Esophagus mucosa (tissue), 1 donor: Measurements from ENCODE around the gene GRIK5. TPM values are rescaled to one million over a fixed set of nuclear protein-coding genes. Genes with fewer than 3 reads are reported as not detected.

ENCODE experiments used
- ATAC-seq: fragments of 200-7000 bp; cut with Tn5 transposase; one replicate; pipeline ENCODE4 v1.9.1; 2020
- total RNA-seq: library from RNA; stranded (reverse); gene quantifications from one replicate; pipeline ENCODE4 v1.2.4, GENCODE V29; 2023
- donor health status: DM: yes; HTN: yes; CAD: no.

GRIK5 gene
- total RNA-seq, 1 donor from 2014 or later: 0.32 TPM

DNA sequence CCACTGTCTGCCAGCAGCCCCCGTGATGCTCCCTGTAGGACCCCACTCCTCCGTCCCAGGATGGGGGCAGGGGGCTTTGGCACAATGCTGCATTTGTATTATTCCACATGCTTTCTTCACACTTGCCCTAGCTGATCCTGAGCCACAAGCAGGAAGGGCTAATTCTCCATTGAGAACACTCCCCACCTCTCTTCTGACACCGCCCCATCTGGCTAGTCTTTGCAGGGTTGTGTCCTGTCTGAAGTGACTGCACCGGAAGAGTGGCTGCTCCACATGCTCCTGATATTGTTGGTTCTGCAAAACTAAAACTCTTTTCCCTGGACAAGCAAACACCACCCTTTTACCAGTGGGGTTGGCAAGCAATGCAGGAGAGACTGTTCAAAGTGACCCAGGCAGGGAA lies 23.9 kb upstream of the GRIK5 start:
- ATAC-seq: peak; percentile 42

DNA sequence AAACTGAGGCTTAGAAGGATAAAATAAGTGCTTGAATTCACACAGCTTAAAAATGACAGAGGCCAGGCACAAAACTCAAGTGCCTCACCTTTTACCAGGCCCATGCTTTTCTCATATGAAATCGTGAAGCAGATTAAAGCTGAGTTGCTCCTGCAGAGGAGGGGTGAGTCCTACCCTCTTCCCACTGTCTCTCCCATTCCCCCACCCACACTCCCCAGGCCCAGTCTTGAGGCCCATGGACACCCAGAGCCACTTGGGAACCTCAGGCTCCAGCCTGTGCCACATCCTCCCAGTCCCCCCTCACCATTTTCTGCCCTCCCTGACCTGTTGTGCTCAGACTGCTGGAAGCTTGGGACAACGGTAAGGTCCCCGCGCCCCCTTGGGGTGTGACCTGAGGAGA lies 23.5 kb upstream of the GRIK5 start:
- ATAC-seq: no peak

- peak; percentile 44 for ATAC-seq
These were observed 22.3 kb upstream of the GRIK5 start for GRCh38 chr19:42092350-42092749.

DNA sequence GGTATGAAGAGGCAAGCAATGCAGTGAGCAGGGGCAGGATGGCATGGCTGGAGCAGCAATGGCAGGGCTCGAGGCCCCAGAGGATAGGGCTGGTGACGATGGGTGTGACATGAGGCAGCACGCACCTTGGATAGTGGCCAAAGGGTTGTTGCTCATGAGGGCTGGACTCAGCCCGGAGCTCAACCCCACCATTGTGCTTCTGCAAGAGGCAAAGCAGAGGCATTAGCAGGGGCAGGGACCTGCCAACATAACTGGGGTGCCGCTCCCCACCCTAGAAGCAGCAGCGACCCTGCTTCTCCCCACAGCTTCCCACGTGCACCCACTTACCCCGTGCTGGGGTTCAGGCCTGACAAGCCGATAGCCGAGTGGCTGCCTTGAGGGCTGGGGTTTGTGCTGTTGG lies 21.7 kb upstream of the GRIK5 start:
- peak; percentile 83 for ATAC-seq

- ATAC-seq: no peak
These were observed 21.3 kb upstream of the GRIK5 start for GRCh38 chr19:42091300-42091699.

GRCh38 chr19:42090672-42091071 lies 20.7 kb upstream of the GRIK5 start:
- ATAC-seq: no peak

GRCh38 chr19:42089772-42090171 lies 19.8 kb upstream of the GRIK5 start:
- no peak for ATAC-seq

GRCh38 chr19:42089191-42089750 lies 19.3 kb upstream of the GRIK5 start:
- ATAC-seq: no peak

DNA sequence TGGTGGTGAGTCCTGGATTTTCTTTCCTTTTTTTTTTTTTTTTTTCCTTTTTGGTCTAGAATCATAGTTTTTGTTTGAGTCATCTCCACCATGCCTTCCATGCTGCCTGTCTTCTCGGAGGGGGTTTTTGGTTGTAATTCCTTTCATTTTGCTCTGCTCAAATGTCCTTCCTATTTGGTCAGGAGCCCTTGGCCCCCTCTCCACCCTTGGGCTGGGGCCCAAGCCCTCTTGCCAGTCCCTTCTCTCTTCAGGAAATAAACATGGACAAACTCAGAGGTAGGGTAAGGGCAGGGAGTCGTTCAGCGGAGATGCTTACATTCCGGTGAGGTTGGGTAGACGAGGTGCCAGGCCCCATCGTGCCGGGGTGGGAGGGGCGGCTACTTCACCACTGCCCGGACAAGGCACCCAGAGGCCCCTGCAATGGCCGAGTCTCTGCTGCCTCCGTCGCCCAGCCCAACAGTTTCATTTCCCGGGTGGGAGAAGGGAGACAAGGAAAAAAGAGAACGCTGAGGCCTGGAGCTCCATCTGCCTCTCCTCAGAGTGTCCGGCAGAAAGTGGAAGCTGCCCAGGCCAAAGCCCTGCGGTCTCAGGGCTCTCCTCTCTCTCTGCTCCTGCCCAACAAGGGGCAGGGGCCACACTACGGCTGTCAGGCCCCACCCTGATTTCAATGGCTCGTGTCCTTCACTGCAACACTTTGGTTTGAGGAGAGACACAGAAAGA lies 18.6 kb upstream of the GRIK5 start:
- ATAC-seq: no peak

- ATAC-seq: no peak
These were observed 17.0 kb upstream of the GRIK5 start for GRCh38 chr19:42086770-42087550.

DNA sequence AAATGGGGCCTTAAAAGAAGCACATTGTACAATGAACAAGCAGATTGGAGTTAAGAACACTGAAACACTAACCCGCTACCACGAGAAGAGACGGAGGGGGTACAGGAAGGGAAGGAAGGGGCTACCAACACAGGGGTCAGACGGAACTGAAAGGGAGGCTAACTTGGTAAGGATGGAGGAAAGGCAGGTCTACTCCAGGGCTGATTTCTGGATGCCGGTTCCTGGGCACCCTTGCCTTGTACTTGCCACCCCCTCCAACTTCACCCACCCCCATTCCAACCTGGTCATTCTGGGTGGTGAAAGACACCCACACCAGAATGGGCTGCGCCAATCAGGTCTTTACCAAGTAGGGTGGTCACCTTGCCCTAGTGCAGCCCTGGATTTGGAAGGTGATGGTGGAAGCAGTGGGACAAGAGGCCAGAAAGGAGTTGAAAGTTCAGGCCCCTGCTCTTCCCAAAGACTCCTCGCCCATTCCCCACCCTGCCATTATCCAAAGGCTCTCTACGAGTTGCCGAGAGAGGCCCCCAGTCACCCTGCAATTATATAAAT lies 16.3 kb upstream of the GRIK5 start:
- ATAC-seq: no peak

GRCh38 chr19:42083537-42083936 lies 13.5 kb upstream of the GRIK5 start:
- no peak for ATAC-seq

DNA sequence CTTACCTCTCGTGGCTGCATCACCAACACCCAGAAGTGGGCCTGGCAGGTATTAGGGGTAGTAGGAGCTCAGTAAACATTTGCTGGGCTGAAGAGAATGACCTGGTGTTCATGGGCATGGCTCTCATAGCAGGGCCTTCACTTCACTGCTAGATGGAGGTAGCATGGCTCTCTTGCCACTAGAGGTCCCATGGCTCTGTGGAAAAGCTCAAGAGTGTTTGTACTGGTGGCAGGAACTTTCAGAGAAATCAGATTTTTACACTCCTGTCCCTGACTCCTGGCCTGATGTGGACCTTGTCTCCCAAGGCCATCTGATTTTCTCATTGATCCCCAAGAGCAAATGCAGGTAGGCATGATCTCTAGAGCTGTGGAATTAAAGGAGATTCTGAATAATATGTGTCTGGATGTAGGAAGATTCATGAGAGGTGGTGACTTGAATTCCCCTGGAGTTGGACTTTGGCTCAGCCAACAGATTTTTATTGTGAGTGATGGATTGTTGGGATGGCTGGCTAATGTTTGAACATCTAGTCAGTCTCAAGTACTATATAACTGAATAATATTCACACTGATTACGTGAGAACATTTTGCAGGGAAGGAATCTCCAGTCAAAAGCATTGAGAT lies 11.7 kb upstream of the GRIK5 start:
- ATAC-seq: peak; percentile 40

DNA sequence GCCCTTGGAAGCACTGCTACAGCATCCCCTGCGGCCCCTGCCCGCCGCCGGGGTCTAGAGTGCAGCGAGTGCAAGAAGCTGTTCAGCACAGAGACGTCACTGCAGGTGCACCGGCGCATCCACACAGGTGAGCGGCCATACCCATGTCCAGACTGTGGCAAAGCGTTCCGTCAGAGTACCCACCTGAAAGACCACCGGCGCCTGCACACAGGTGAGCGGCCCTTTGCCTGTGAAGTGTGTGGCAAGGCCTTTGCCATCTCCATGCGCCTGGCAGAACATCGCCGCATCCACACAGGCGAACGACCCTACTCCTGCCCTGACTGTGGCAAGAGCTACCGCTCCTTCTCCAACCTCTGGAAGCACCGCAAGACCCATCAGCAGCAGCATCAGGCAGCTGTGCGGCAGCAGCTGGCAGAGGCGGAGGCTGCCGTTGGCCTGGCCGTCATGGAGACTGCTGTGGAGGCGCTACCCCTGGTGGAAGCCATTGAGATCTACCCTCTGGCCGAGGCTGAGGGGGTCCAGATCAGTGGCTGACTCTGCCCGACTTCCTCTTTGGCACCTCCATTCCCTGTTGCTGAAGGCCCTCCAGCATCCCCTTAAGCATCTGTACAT lies 10.9 kb upstream of the GRIK5 start:
- ATAC-seq: no peak

DNA sequence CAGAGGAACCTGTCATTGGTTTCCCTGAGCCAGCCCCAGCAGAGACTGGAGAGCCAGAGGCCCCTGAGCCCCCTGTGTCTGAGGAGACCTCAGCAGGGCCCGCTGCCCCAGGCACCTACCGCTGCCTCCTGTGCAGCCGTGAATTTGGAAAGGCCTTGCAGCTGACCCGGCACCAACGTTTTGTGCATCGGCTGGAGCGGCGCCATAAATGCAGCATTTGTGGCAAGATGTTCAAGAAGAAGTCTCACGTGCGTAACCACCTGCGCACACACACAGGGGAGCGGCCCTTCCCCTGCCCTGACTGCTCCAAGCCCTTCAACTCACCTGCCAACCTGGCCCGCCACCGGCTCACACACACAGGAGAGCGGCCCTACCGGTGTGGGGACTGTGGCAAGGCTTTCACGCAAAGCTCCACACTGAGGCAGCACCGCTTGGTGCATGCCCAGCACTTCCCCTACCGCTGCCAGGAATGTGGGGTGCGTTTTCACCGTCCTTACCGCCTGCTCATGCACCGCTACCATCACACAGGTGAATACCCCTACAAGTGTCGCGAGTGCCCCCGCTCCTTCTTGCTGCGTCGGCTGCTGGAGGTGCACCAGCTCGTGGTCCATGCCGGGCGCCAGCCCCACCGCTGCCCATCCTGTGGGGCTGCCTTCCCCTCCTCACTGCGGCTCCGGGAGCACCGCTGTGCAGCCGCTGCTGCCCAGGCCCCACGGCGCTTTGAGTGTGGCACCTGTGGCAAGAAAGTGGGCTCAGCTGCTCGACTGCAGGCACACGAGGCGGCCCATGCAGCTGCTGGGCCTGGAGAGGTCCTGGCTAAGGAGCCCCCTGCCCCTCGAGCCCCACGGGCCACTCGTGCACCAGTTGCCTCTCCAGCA lies 10.1 kb upstream of the GRIK5 start:
- ATAC-seq: no peak

- no peak for ATAC-seq
These were observed 9.3 kb upstream of the GRIK5 start for GRCh38 chr19:42079276-42079669.

- ATAC-seq: no peak
These were observed 8.7 kb upstream of the GRIK5 start for GRCh38 chr19:42078538-42079275.

GRCh38 chr19:42078058-42078457 lies 8.1 kb upstream of the GRIK5 start:
- ATAC-seq: no peak

DNA sequence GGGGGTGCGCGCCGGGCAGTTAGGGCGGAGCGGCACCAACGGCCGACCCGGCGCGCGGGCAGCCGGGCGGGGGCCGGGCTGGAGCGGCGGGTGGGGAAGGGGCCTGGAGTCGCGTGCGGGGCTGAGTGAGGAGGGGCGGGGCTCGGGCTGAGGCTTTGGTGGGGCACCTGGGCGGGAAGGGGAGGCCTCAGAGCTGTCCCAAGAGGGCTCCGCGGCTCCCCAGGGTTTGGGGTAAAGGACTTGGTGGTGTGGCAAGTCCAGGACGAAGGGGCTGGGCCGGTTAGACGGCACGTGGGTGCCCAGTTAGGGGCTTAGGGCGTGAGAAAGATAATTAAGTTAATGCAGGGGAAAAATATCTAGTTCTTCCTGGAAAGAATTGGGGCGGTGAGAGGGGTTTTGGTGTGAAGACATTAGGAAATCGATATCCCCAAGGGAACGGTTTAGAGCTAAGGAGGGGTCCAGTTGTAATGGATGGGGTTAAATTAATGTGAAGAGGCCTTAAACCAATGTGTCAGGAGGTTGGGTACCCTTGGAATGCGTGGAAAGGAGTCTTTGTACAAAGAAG lies 6.5 kb upstream of the GRIK5 start:
- no peak for ATAC-seq

DNA sequence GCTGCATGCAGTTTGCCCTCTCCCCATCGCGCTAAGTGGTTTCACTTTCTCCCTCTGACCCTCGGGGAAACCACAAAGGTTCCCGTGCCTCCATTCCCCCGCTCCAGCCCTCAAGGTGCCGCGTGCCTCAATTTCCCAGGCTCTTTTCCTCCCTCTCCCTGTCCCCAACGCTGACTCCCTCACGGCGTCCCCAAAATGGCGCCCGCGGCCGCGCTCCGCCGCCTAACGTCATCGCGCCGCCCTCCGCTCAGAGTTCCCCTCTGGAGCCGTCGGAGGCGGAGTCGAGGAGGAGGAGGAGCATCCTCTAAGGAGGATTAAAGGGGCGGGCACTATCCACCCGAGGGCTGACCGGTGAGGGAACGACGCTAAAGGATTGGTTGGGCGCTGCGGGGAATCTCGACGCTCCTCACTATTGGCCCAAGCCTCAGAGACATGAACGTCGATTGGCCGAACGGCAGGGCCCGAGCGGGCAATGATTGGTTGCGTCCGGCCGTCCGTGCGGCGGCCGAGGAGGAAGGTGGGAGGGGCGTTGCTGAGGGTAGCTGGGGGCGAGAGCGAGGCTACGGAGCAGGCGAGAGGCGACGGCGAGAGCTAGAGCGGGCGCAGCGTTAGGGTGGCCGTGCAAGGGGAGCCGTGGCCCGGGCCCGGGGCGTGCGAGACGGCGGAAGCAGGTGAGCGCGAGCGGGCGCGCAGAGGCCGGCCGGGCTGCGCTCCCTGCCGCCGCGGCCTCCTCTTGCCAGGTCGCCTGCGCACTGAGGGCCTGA lies 5.8 kb upstream of the GRIK5 start, which contains the start of gene ZNF574:
TSS of gene ZNF574 (plus strand) at position 551 of the 764 bp plus-strand sequence. CDS start 2,441 bp downstream, outside the sequence.
- peak; percentile 97 for ATAC-seq
